Left lung (tissue), 10 donors: ENCODE data around the gene IPO13. TPM values are rescaled to one million over a fixed set of nuclear protein-coding genes. Genes with fewer than 3 reads are reported as not detected.

ENCODE experiments used
- ATAC-seq: fragments of 200-7000 bp; cut with Tn5 transposase; one replicate; pipeline ENCODE4 v1.9.1; 2020; ENCODE audit warnings: moderate library complexity
- DNase-seq, 4 donors: peaks; one replicate each; pipeline ENCODE4 v3.0.0-alpha.2; 2013 to 2020
- H3K27ac ChIP-seq, 2 donors: fragments of 200-600 bp; sonication (generic) in 1 of 2; one replicate each; pipeline versions ENCODE4 v1.5.0 to v1.8.0; 2020 to 2021
- H3K27me3 ChIP-seq, 2 donors: fragments of 200-600 bp; sonication (generic) in 1 of 2; one replicate each; pipeline versions ENCODE4 v1.5.0 to v1.8.0; 2020 to 2021
- H3K36me3 ChIP-seq, 2 donors: fragments of 200-600 bp; sonication (generic) in 1 of 2; one replicate each; pipeline versions ENCODE4 v1.5.0 to v1.8.0; 2020 to 2021
- H3K4me1 ChIP-seq, 2 donors: fragments of 200-600 bp; one replicate each; pipeline ENCODE4 v1.8.0; 2021
- H3K4me3 ChIP-seq, 2 donors: fragments of 200-600 bp; sonication (generic) in 1 of 2; one replicate each; pipeline versions ENCODE4 v1.5.0 to v1.8.0; 2020 to 2021; ENCODE audit warnings: mild to moderate bottlenecking in 1 of 2
- H3K9me3 ChIP-seq, 2 donors: fragments of 200-600 bp; sonication (generic) in 1 of 2; one replicate each; pipeline versions ENCODE4 v1.5.0 to v1.8.0; 2020 to 2021
- CTCF ChIP-seq, 2 donors: fragments of 200-600 bp; sonication (generic) in 1 of 2; IDR thresholded peaks; one replicate each; pipeline versions ENCODE4 v1.5.0 to v1.8.0; 2021; ENCODE audit warnings: antibody characterized with exemption in 2 of 2
- intact Hi-C, 2 donors: fragments of 100-400 bp; cut with DNase I; formaldehyde crosslinking; loops; one replicate each; pipeline versions ENCODE4 v1.11.2 to v1.14.2; 2022
- polyA plus RNA-seq, 6 donors: library from polyadenylated mRNA; unstranded; fragments of 120-200 nt; gene quantifications; one replicate each; pipeline ENCODE4 v1.2.1, GENCODE V29; 2013; ENCODE audit not compliant: insufficient read length in 6 of 6
- total RNA-seq, 2 donors: library from RNA; stranded (reverse); fragmentation: NEBNext Ultra II Directional; extraction: Animal tissue kit (Norgen Biotek cat#: 25700); gene quantifications; one replicate each; pipeline ENCODE4 v1.2.1, GENCODE V29; 2021
- donor health status: DM: no; HTN: yes; CAD: no.
- donor health status: DM: no; HTN: no; CAD: no.

IPO13 gene
- total and polyA plus RNA-seq, 8 donors: 18.0 to 33.4 (median 22.0) TPM

- Histone ChIP-seq H3K36me3 (peaks cover 0 to 9% of the 10 kb centered on the region in 2 donors), H3K9me3 (no peaks in the 10 kb centered on the region), H3K4me1 (no peaks in the 10 kb centered on the region), H3K4me3 (no peak overlapping the region), H3K27me3 (no peaks in the 10 kb centered on the region), H3K27ac (no peak overlapping the region)
- no peak for ATAC-seq
- TF ChIP-seq CTCF (IDR thresholded peaks at IDR 0.05): no peak
- intact Hi-C loops: no loop called here
- peak in 1 of 4 donors; percentile 2 for DNase-seq
These were observed 37.9 kb upstream of the IPO13 start for GRCh38 chr1:43908858-43909257.

- no peaks in the 10 kb centered on the region for H3K27me3 ChIP-seq
- intact Hi-C loops: no loop called here
- no peak overlapping the region for H3K4me3 ChIP-seq
- H3K4me1 ChIP-seq: no peaks in the 10 kb centered on the region
- no peak for ATAC-seq
- no peak for TF ChIP-seq CTCF (IDR thresholded peaks at IDR 0.05)
- H3K9me3 ChIP-seq: no peaks in the 10 kb centered on the region
- peaks cover 0 to 9% of the 10 kb centered on the region in 2 donors for H3K36me3 ChIP-seq
- H3K27ac ChIP-seq: no peak overlapping the region
- no peak for DNase-seq
These were observed 36.4 kb upstream of the IPO13 start for GRCh38 chr1:43910343-43910742.

- intact Hi-C loops: no loop called here
These were observed 34.1 kb upstream of the IPO13 start for GRCh38 chr1:43912607-43913006.

GRCh38 chr1:43913051-43913501, 33.7 kb upstream of the IPO13 start:
- no peak overlapping the region for H3K27ac ChIP-seq
- intact Hi-C loops: no loop called here
- H3K4me3 ChIP-seq: no peak overlapping the region
- DNase-seq: peak in 1 of 4 donors; percentile 19
- no peak for ATAC-seq
- no peaks in the 10 kb centered on the region for H3K27me3 ChIP-seq
- TF ChIP-seq CTCF (IDR thresholded peaks at IDR 0.05): no peak
- no peaks in the 10 kb centered on the region for H3K9me3 ChIP-seq
- peaks cover 0 to 9% of the 10 kb centered on the region in 2 donors for H3K36me3 ChIP-seq
- H3K4me1 ChIP-seq: no peaks in the 10 kb centered on the region

More at GRCh38 chr1:43912607-43913006, 34.1 kb upstream of the IPO13 start:
- no peak for DNase-seq
- TF ChIP-seq CTCF (IDR thresholded peaks at IDR 0.05): no peak
- H3K27me3 ChIP-seq: no peaks in the 10 kb centered on the region
- no peak overlapping the region for H3K27ac ChIP-seq
- no peak overlapping the region for H3K4me3 ChIP-seq
- peaks cover 0 to 9% of the 10 kb centered on the region in 2 donors for H3K36me3 ChIP-seq
- no peaks in the 10 kb centered on the region for H3K4me1 ChIP-seq
- no peaks in the 10 kb centered on the region for H3K9me3 ChIP-seq
- ATAC-seq: no peak

- no peak for TF ChIP-seq CTCF (IDR thresholded peaks at IDR 0.05)
- intact Hi-C loops: no loop called here
- no peak overlapping the region for H3K4me3 ChIP-seq
- no peaks in the 10 kb centered on the region for H3K9me3 ChIP-seq
- ATAC-seq: no peak
- H3K36me3 ChIP-seq: peaks cover 0 to 5% of the 10 kb centered on the region in 2 donors
- no peaks in the 10 kb centered on the region for H3K4me1 ChIP-seq
- no peak overlapping the region for H3K27ac ChIP-seq
- no peaks in the 10 kb centered on the region for H3K27me3 ChIP-seq
- DNase-seq: peak in 1 of 4 donors; percentile 7
These were observed 32.9 kb upstream of the IPO13 start for GRCh38 chr1:43913666-43914360.
